Hepatic stellate cell (primary cell): ENCODE results near the gene PTPRT.

ENCODE experiments used
- DNase-seq: peaks from one replicate; pipeline ENCODE4 v3.0.0; 2011; ENCODE audit warnings: low spot score

Gene PTPRT

GRCh38 chr20:42461965-42462593 is 727.6 kb downstream of the PTPRT start:
- no peak for DNase-seq

GRCh38 chr20:42461291-42461690 is 728.4 kb downstream of the PTPRT start:
- DNase-seq, result no peak

- DNase-seq, result no peak
Measured at GRCh38 chr20:42447270-42447669, 742.4 kb downstream of the PTPRT start.

GRCh38 chr20:42444799-42445198 is 744.9 kb downstream of the PTPRT start:
- DNase-seq, result no peak

GRCh38 chr20:42443200-42443599 is 746.5 kb downstream of the PTPRT start:
- DNase-seq, result no peak

GRCh38 chr20:42442716-42443115 is 747.0 kb downstream of the PTPRT start:
- DNase-seq, result no peak

- no peak for DNase-seq
Measured at GRCh38 chr20:42441864-42442331, 747.8 kb downstream of the PTPRT start.

- DNase-seq, result no peak
Measured at GRCh38 chr20:42441196-42441863, 748.4 kb downstream of the PTPRT start.

GRCh38 chr20:42435230-42435629 is 754.5 kb downstream of the PTPRT start:
- no peak for DNase-seq

- DNase-seq, result no peak
Measured at GRCh38 chr20:42432496-42433334, 757.0 kb downstream of the PTPRT start.

GRCh38 chr20:42430598-42430997 is 759.1 kb downstream of the PTPRT start:
- no peak for DNase-seq

GRCh38 chr20:42429761-42430458 is 759.8 kb downstream of the PTPRT start:
- DNase-seq, result no peak

- no peak for DNase-seq
Measured at GRCh38 chr20:42419814-42420532, 769.7 kb downstream of the PTPRT start.

GRCh38 chr20:42406826-42407225 is 782.9 kb downstream of the PTPRT start:
- no peak for DNase-seq

GRCh38 chr20:42402455-42402854 is 787.3 kb downstream of the PTPRT start:
- no peak for DNase-seq

GRCh38 chr20:42401613-42402012 is 788.1 kb downstream of the PTPRT start:
- no peak for DNase-seq

GRCh38 chr20:42399802-42400201 is 789.9 kb downstream of the PTPRT start:
- DNase-seq, result no peak

GRCh38 chr20:42392442-42392841 is 797.3 kb downstream of the PTPRT start:
- DNase-seq, result no peak

- DNase-seq, result no peak
Measured at GRCh38 chr20:42391807-42392206, 797.9 kb downstream of the PTPRT start.

- no peak for DNase-seq
Measured at GRCh38 chr20:42380287-42380686, 809.4 kb downstream of the PTPRT start.

GRCh38 chr20:42379385-42379784 is 810.3 kb downstream of the PTPRT start:
- DNase-seq, result no peak

GRCh38 chr20:42378826-42379225 is 810.9 kb downstream of the PTPRT start:
- DNase-seq, result no peak
